ENCODE data around the gene FLRT1.

DNA sequence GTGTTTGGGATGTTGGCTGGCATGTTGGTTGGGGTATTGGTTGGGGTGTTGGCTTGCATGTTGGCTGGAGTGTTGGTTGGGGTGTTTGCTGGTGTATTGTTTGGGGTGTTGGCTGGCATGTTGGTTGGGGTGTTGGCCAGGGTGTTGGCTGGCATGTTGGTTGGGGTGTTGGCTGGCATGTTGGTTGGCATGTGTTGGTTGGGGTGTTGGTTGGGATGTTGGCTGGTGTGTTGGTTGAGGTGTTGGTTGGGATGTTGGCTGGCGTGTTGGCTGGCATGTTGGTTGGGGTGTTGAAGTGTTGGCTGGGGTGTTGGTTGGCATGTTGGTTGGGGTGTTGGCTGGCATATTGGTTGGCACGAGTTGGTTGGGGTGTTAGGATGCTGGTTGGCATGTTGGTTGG lies 24.9 kb upstream of the FLRT1 start:
- TF ChIP-seq TARDBP (IDR thresholded peaks at IDR 0.05) (no peak), SUZ12 (IDR thresholded peaks at IDR 0.05) (no peak), L3MBTL2 (conservative IDR thresholded peaks at IDR 0.05) (no peak), ARNT (IDR thresholded peaks at IDR 0.05) (no peak)
